K562 (cell line): Measurements from ENCODE around the gene METTL25B. TPM values are rescaled to one million over a fixed set of nuclear protein-coding genes. Genes with fewer than 3 reads are reported as not detected.

Experiments used
- ATAC-seq: fragments of 200-7000 bp; cut with Tn5 transposase; 3 replicates; pipeline ENCODE4 v1.9.1; 2020; ENCODE audit warnings: moderate library complexity
- BruUV-seq: library from RNA; stranded (reverse); fragments of 400-500 nt; replicated peaks from 2 replicates; lab custom pipeline; 2021; lab: Mats Ljungman, UMichigan
- CTCF ChIA-PET: fragments of 300-600 bp; formaldehyde crosslinking; extraction: SDS; loops from one replicate; lab custom pipeline; 2021; ENCODE audit warnings: low intra/inter-chr PET ratio; lab: Yijun Ruan, JAX
- POLR2A ChIA-PET: fragments of 300-600, 350-650 bp; sonication (Branson Sonifier 250); formaldehyde crosslinking; extraction: SDS; loops from one replicate; lab custom pipeline; 2021; ENCODE audit warnings: antibody characterized with exemption, inconsistent platforms; lab: Yijun Ruan, JAX
- DNase-seq, 4 experiments: peaks; one replicate each; pipeline versions ENCODE4 v3.0.0 to v3.0.0-alpha.2; 2011 to 2018; ENCODE audit warnings: low spot score in 3 of 4, mixed read lengths in 3 of 4; ENCODE audit errors: extremely low read depth in 1 of 4
- FAIRE-seq: peaks from 2 replicates; lab custom pipeline; 2011; peaks lifted over from hg19 to GRCh38; lab: Jason Lieb, UNC
- H2AFZ ChIP-seq: 2 replicates; pipeline ENCODE4 v1.6.0; 2011; ENCODE audit warnings: low read depth, low read length, control low read depth, inconsistent platforms
- H3K27ac ChIP-seq: fragments of 200-600 bp; 3 replicates; pipeline ENCODE4 v1.8.0; 2011; ENCODE audit warnings: low read depth, mild to moderate bottlenecking, control low read depth, inconsistent platforms, low read length, moderate library complexity, mixed read lengths; ENCODE audit errors: extremely low read depth
- H3K27me3 ChIP-seq, 2 experiments: fragments of 300-600 bp in 1 of 2; 2 replicates in 1 of 2; 3 replicates in 1 of 2; pipeline versions ENCODE4 v1.6.0 to v1.8.0; 2011; ENCODE audit warnings: inconsistent platforms in 2 of 2, low read length in 2 of 2, mild to moderate bottlenecking in 1 of 2, mixed read lengths in 1 of 2, moderate library complexity in 1 of 2; ENCODE audit not compliant: control insufficient read depth in 2 of 2, insufficient read depth in 2 of 2
- H3K36me3 ChIP-seq: fragments of 300-600 bp; 3 replicates; pipeline ENCODE4 v1.8.0; 2011; ENCODE audit warnings: mild to moderate bottlenecking, low read length, inconsistent platforms; ENCODE audit not compliant: control insufficient read depth, insufficient read depth
- H3K4me1 ChIP-seq, 2 experiments: fragments of 200-600 bp in 1 of 2; replicated peaks in 1 of 2; 2 replicates in 1 of 2; 3 replicates in 1 of 2; pipeline versions ENCODE4 v1.5.1 to v1.8.0; 2011; ENCODE audit warnings: inconsistent platforms in 2 of 2, low read length in 2 of 2, mild to moderate bottlenecking in 1 of 2, mixed read lengths in 1 of 2, moderate library complexity in 1 of 2; ENCODE audit not compliant: control insufficient read depth in 2 of 2, insufficient read depth in 2 of 2
- H3K4me2 ChIP-seq: 2 replicates; pipeline ENCODE4 v1.6.1; 2011; ENCODE audit warnings: low read length, control low read depth, inconsistent platforms, mixed read lengths; ENCODE audit not compliant: insufficient read depth
- H3K4me3 ChIP-seq: fragments of 200-600 bp; sonication (generic), shearing (Covaris generic); 2 replicates; pipeline ENCODE4 v1.5.1; 2016; ENCODE audit warnings: control low read depth, inconsistent platforms
- H3K79me2 ChIP-seq: fragments of 200-600 bp; 3 replicates; pipeline ENCODE4 v1.8.0; 2011; ENCODE audit warnings: low read length, inconsistent platforms; ENCODE audit not compliant: control insufficient read depth, insufficient read depth
- H3K9ac ChIP-seq, 2 experiments: 2 replicates each; pipeline versions ENCODE4 v1.6.0 to v1.6.1; 2011; ENCODE audit warnings: low read depth in 2 of 2, low read length in 2 of 2, control low read depth in 1 of 2, inconsistent platforms in 1 of 2, mild to moderate bottlenecking in 1 of 2, mixed read lengths in 1 of 2; ENCODE audit not compliant: insufficient read depth in 1 of 2
- H3K9me1 ChIP-seq: one replicate; pipeline ENCODE4 v1.6.0; 2011; ENCODE audit warnings: inconsistent platforms, mild to moderate bottlenecking, low read length, moderate library complexity; ENCODE audit not compliant: control insufficient read depth, insufficient read depth
- H3K9me3 ChIP-seq: replicated peaks from 2 replicates; pipeline ENCODE4 v1.5.1; 2011; ENCODE audit warnings: low read depth, low read length, inconsistent platforms; ENCODE audit not compliant: control insufficient read depth, insufficient read depth
- H4K20me1 ChIP-seq: replicated peaks from 2 replicates; pipeline ENCODE4 v1.6.1; 2011; ENCODE audit warnings: low read length, inconsistent platforms, mixed read lengths; ENCODE audit not compliant: control insufficient read depth, insufficient read depth
- GTF2A2 ChIP-seq: IDR thresholded peaks from 2 replicates; pipeline ENCODE4 v1.6.1; 2016; ENCODE audit warnings: mild to moderate bottlenecking, missing genetic modification characterization, missing compliant biosample characterization
- JUN ChIP-seq, 2 experiments: sonication (generic) in 1 of 2; formaldehyde crosslinking in 1 of 2; IDR thresholded peaks; 2 replicates each; pipeline versions ENCODE4 v1.6.1 to v1.8.0; 2012 to 2022; ENCODE audit warnings: borderline replicate concordance in 2 of 2, mild to moderate bottlenecking in 2 of 2, improper control_type of control experiment in 1 of 2, low read depth in 1 of 2, low read length in 1 of 2, missing genetic modification reagents in 1 of 2
- NBN ChIP-seq: fragments of 450-650 bp; IDR thresholded peaks from 2 replicates; pipeline ENCODE4 v1.6.1; 2016; ENCODE audit warnings: low read depth, mild to moderate bottlenecking
- RAD21 ChIP-seq, 2 experiments: fragments of 250-450 bp in 1 of 2; fragments of 450-650 bp in 1 of 2; sonication (Bioruptor Pico) in 1 of 2; formaldehyde crosslinking in 1 of 2; IDR thresholded peaks in 1 of 2; conservative IDR thresholded peaks in 1 of 2; 2 replicates each; pipeline versions ENCODE4 v1.4.0 to v1.8.0; 2020 to 2022; ENCODE audit warnings: mild to moderate bottlenecking in 2 of 2, moderate library complexity in 1 of 2
- RBM34 ChIP-seq: fragments of 200-400 bp; formaldehyde crosslinking; IDR thresholded peaks from 2 replicates; pipeline ENCODE4 v1.6.1; 2018; ENCODE audit warnings: low read length, borderline replicate concordance; ENCODE audit not compliant: insufficient read depth
- SMARCA5 ChIP-seq: fragments of 450-650 bp; IDR thresholded peaks from 2 replicates; pipeline ENCODE4 v1.6.1; 2016
- SRSF3 ChIP-seq: fragments of 200-400 bp; formaldehyde crosslinking; IDR thresholded peaks from 2 replicates; pipeline ENCODE4 v1.6.1; 2016; ENCODE audit warnings: mild to moderate bottlenecking, low read length, moderate library complexity; ENCODE audit not compliant: insufficient read depth
- STAT5A ChIP-seq: IDR thresholded peaks from 2 replicates; pipeline ENCODE4 v1.6.1; 2012; ENCODE audit warnings: low read length, inconsistent platforms, borderline replicate concordance
- XRCC3 ChIP-seq: fragments of 450-650 bp; IDR thresholded peaks from 2 replicates; pipeline ENCODE4 v1.6.1; 2017; ENCODE audit warnings: mild to moderate bottlenecking, moderate library complexity
- ZC3H4 ChIP-seq: sonication (generic); formaldehyde crosslinking; IDR thresholded peaks from 2 replicates; pipeline ENCODE4 v1.9.0; 2021; ENCODE audit warnings: missing genetic modification reagents, borderline replicate concordance
- ZNF217 ChIP-seq: sonication (generic); formaldehyde crosslinking; IDR thresholded peaks from 2 replicates; pipeline ENCODE4 v1.8.0; 2022; ENCODE audit warnings: mild to moderate bottlenecking, missing genetic modification reagents
- ZNF583 ChIP-seq: fragments of 250-450 bp; sonication (Bioruptor Pico); IDR thresholded peaks from 2 replicates; pipeline ENCODE4 v1.4.0; 2020
- WGBS: fragments of 100-300 bp; shearing (Covaris generic); methylation state at CpG from one replicate; pipeline ENCODE4 v1.1.6; 2016; ENCODE audit warnings: low coverage, mixed read lengths; ENCODE audit not compliant: insufficient coverage; ENCODE audit errors: missing lambda C conversion rate; 5-methylcytosine and 5-hydroxymethylcytosine counted together
- in situ Hi-C: fragments of 300-500 bp; cut with MboI; formaldehyde crosslinking; loops from 4 replicates; pipeline ENCODE4 v1.15.0; 2018; ENCODE audit warnings: inconsistent platforms, mixed read lengths
- intact Hi-C: fragments of 100-400 bp; cut with micrococcal nuclease; formaldehyde crosslinking; loops from 2 replicates; pipeline ENCODE4 v1.14.2; 2022
- polyA plus RNA-seq, 8 experiments: library from polyadenylated mRNA; depleted of rRNA in 4 of 8; stranded (reverse) in 5 of 8; unstranded in 3 of 8; fragments of >200 nt; fragmentation: Nextera tagmentation in 2 of 8; fragmentation: Illumina TruSeq in 1 of 8; extraction: Ambion mirVana in 2 of 8; extraction: Trizol in 1 of 8; gene quantifications; 2 replicates each; pipeline versions ENCODE4 v1.2.1 to v1.2.3, GENCODE V29; 2011 to 2014; ENCODE audit warnings: inconsistent platforms in 1 of 8, missing spikeins in 1 of 8
- total RNA-seq, 7 experiments: library from RNA; depleted of rRNA in 6 of 7; stranded (reverse); fragments of >200 nt in 6 of 7; fragmentation: Illumina TruSeq in 2 of 7; extraction: Trizol in 2 of 7; gene quantifications; 2 replicates each; pipeline versions ENCODE4 v1.2.1 to v1.2.3, GENCODE V29; 2011 to 2021; ENCODE audit warnings: low replicate concordance in 1 of 7
- TF ChIP-seq, protein P1 (sequence below): fragments of 250-450 bp; sonication (Bioruptor Pico); IDR thresholded peaks from 2 replicates; pipeline ENCODE4 v1.4.0; 2020; ENCODE audit warnings: borderline replicate concordance
- TF ChIP-seq, protein P2 (sequence below): fragments of 250-450 bp; sonication (Bioruptor Pico); IDR thresholded peaks from 2 replicates; pipeline ENCODE4 v1.5.1; 2021; ENCODE audit warnings: mild to moderate bottlenecking
- TF ChIP-seq, protein P3 (sequence below): sonication (generic); formaldehyde crosslinking; IDR thresholded peaks from 2 replicates; pipeline ENCODE4 v1.8.0; 2022; ENCODE audit warnings: mild to moderate bottlenecking, missing genetic modification reagents

The METTL25B gene
- total and polyA plus RNA-seq, 9 of the 15 experiments (the other 6 are each of a cell fraction or from before 2014, with no cell fraction given), result 7.7 to 48.3 (median 33.1) TPM

DNA sequence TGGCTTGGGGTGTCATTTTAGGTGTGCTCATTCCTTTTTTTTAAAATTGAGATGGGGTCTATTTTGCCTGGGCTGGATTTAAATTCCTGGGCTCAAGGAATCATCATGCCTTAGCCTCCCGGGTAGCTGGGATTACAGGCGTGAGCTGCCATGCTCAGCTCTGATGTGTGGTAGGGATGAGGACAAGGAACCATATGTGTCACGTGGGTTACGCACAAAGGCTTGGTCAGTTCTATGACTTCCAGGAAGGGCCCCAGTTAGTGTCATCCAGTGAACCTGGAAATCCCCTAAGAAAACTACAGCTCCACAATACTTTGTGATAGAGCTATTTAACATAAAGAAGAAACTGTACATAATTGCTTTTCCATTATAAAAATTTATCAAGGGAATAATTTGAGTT, 6.7 kb upstream of the METTL25B start:
- peaks cover 22% of the 10 kb centered on the region; the same call in 1 of the 2 replicates for H4K20me1 ChIP-seq
- no peak for DNase-seq
- TF ChIP-seq ZNF583 (CRISPR knock-in tag) (no peak), NBN (no peak), JUN (IDR thresholded peaks at IDR 0.05; ENCODE audit: borderline replicate concordance, low read depth, low read length) (no peak), JUN (CRISPR knock-in tag; IDR thresholded peaks at IDR 0.05; ENCODE audit: borderline replicate concordance) (no peak), SMARCA5 (no peak), ZC3H4 (CRISPR knock-in tag) (no peak), ZNF217 (CRISPR knock-in tag) (no peak), RAD21 (CRISPR knock-in tag; conservative IDR thresholded peaks at IDR 0.05 in 1 of 2, IDR thresholded peaks at IDR 0.05 in 1 of 2) (no peak), STAT5A (no peak), SRSF3 (no peak), XRCC3 (no peak), GTF2A2 (tag) (no peak), RBM34 (no peak)
- TF ChIP-seq, protein P1, sequence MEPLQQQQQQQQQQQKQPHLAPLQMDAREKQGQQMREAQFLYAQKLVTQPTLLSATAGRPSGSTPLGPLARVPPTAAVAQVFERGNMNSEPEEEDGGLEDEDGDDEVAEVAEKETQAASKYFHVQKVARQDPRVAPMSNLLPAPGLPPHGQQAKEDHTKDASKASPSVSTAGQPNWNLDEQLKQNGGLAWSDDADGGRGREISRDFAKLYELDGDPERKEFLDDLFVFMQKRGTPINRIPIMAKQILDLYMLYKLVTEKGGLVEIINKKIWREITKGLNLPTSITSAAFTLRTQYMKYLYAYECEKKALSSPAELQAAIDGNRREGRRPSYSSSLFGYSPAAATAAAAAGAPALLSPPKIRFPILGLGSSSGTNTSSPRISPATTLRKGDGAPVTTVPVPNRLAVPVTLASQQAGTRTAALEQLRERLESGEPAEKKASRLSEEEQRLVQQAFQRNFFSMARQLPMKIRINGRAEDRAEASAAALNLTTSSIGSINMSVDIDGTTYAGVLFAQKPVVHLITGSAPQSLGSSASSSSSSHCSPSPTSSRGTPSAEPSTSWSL, result no peak
- TF ChIP-seq, protein P2, sequence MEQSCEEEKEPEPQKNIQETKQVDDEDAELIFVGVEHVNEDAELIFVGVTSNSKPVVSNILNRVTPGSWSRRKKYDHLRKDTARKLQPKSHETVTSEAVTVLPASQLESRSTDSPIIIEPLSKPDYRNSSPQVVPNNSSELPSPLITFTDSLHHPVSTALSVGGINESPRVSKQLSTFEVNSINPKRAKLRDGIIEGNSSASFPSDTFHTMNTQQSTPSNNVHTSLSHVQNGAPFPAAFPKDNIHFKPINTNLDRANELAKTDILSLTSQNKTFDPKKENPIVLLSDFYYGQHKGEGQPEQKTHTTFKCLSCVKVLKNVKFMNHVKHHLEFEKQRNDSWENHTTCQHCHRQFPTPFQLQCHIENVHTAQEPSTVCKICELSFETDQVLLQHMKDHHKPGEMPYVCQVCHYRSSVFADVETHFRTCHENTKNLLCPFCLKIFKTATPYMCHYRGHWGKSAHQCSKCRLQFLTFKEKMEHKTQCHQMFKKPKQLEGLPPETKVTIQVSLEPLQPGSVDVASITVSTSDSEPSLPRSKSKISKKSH, result no peak
- TF ChIP-seq, protein P3, sequence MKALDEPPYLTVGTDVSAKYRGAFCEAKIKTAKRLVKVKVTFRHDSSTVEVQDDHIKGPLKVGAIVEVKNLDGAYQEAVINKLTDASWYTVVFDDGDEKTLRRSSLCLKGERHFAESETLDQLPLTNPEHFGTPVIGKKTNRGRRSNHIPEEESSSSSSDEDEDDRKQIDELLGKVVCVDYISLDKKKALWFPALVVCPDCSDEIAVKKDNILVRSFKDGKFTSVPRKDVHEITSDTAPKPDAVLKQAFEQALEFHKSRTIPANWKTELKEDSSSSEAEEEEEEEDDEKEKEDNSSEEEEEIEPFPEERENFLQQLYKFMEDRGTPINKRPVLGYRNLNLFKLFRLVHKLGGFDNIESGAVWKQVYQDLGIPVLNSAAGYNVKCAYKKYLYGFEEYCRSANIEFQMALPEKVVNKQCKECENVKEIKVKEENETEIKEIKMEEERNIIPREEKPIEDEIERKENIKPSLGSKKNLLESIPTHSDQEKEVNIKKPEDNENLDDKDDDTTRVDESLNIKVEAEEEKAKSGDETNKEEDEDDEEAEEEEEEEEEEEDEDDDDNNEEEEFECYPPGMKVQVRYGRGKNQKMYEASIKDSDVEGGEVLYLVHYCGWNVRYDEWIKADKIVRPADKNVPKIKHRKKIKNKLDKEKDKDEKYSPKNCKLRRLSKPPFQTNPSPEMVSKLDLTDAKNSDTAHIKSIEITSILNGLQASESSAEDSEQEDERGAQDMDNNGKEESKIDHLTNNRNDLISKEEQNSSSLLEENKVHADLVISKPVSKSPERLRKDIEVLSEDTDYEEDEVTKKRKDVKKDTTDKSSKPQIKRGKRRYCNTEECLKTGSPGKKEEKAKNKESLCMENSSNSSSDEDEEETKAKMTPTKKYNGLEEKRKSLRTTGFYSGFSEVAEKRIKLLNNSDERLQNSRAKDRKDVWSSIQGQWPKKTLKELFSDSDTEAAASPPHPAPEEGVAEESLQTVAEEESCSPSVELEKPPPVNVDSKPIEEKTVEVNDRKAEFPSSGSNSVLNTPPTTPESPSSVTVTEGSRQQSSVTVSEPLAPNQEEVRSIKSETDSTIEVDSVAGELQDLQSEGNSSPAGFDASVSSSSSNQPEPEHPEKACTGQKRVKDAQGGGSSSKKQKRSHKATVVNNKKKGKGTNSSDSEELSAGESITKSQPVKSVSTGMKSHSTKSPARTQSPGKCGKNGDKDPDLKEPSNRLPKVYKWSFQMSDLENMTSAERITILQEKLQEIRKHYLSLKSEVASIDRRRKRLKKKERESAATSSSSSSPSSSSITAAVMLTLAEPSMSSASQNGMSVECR (CRISPR knock-in tag), result no peak
- no peaks in the 10 kb centered on the region for H3K27me3 ChIP-seq
- H3K4me1 ChIP-seq, result peaks cover 5 to 10% of the 10 kb centered on the region in 2 experiments; a peak in 2 of 5 replicates
- intact Hi-C loops, result no loop called here
- no peaks in the 10 kb centered on the region for H3K9me1 ChIP-seq
- peaks cover 43% of the 10 kb centered on the region for H3K79me2 ChIP-seq
- in situ Hi-C loops, result no loop called here
- CTCF ChIA-PET, result interaction anchor here (0.7 kb wide), 2 partner anchors 32 to 333 kb away, joined by 3 to 4 read pairs; no protein-coding TSS in a partner anchor
- 96% methylated on average over 4 of the region's 4 CpGs for WGBS
- FAIRE-seq, result no peak
- H2AFZ ChIP-seq, result no peak overlapping the region
- no peaks in the 10 kb centered on the region for H3K9me3 ChIP-seq
- POLR2A ChIA-PET, result interaction anchor here (0.6 to 1.9 kb wide), 5 partner anchors 9 to 32 kb away, joined by 3 to 7 read pairs (median 4); no protein-coding TSS in a partner anchor
- no peak for ATAC-seq
- H3K27ac ChIP-seq, result no peak overlapping the region
- H3K9ac ChIP-seq, result no peak overlapping the region
- no peak overlapping the region for H3K4me3 ChIP-seq
- H3K4me2 ChIP-seq, result no peak overlapping the region
- no TSS peak for BruUV-seq
- H3K36me3 ChIP-seq, result peaks cover 65% of the 10 kb centered on the region
